Measurements from ENCODE around the gene DOCK10. TPM values are rescaled to one million over a fixed set of nuclear protein-coding genes. Genes with fewer than 3 reads are reported as not detected.

Gene DOCK10
- total RNA-seq, 4 donors from 2014 or later: 16.7 to 37.2 (median 20.8) TPM

GRCh38 chr2:224836263-224836662, 206.0 kb downstream of the DOCK10 start:
- no peaks in the 10 kb centered on the region for H3K4me1 ChIP-seq
- no peak overlapping the region for H3K4me3 ChIP-seq
- H3K9me3 ChIP-seq: no peaks in the 10 kb centered on the region
- no peaks in the 10 kb centered on the region for H3K27me3 ChIP-seq
- no peak overlapping the region for H3K27ac ChIP-seq
- H3K36me3 ChIP-seq: peaks cover 0 to 45% (median 4%) of the 10 kb centered on the region in 3 donors
- no peak for DNase-seq (ENCODE audit: low spot score in 2 of 2)
- no peak for TF ChIP-seq EP300 (IDR thresholded peaks at IDR 0.05)
- TF ChIP-seq POLR2A (IDR thresholded peaks at IDR 0.05): no peak
- no peak for TF ChIP-seq CTCF (IDR thresholded peaks at IDR 0.05)

- DNase-seq (ENCODE audit: low spot score in 2 of 2): no peak
- peaks cover 0 to 45% (median 4%) of the 10 kb centered on the region in 3 donors for H3K36me3 ChIP-seq
- TF ChIP-seq EP300 (IDR thresholded peaks at IDR 0.05) (no peak), CTCF (IDR thresholded peaks at IDR 0.05) (no peak), POLR2A (IDR thresholded peaks at IDR 0.05) (no peak)
- H3K9me3 ChIP-seq: no peaks in the 10 kb centered on the region
- H3K4me1 ChIP-seq: no peaks in the 10 kb centered on the region
- no peak overlapping the region for H3K27ac ChIP-seq
- 80 to 94% methylated on average over 6 of the region's 6 CpGs for WGBS, 2 donors
- no peak overlapping the region for H3K4me3 ChIP-seq
- no peaks in the 10 kb centered on the region for H3K27me3 ChIP-seq
Observed at GRCh38 chr2:224835405-224835804, 206.9 kb downstream of the DOCK10 start.

- Histone ChIP-seq H3K27ac (no peak overlapping the region), H3K27me3 (no peaks in the 10 kb centered on the region), H3K9me3 (no peaks in the 10 kb centered on the region), H3K36me3 (peaks cover 0 to 48% (median 0%) of the 10 kb centered on the region in 3 donors), H3K4me1 (no peaks in the 10 kb centered on the region), H3K4me3 (no peak overlapping the region)
- WGBS, 2 donors: 94 to 97% methylated on average over 2 of the region's 2 CpGs
- DNase-seq (ENCODE audit: low spot score in 2 of 2): no peak
- TF ChIP-seq POLR2A (IDR thresholded peaks at IDR 0.05) (no peak), CTCF (IDR thresholded peaks at IDR 0.05) (no peak), EP300 (IDR thresholded peaks at IDR 0.05) (no peak)
Observed at GRCh38 chr2:224833986-224834385, 208.3 kb downstream of the DOCK10 start.

GRCh38 chr2:224832207-224832606, 210.1 kb downstream of the DOCK10 start:
- H3K36me3 ChIP-seq: peaks cover 0 to 66% (median 0%) of the 10 kb centered on the region in 3 donors

GRCh38 chr2:224831530-224831929, 210.7 kb downstream of the DOCK10 start:
- Histone ChIP-seq H3K9me3 (no peaks in the 10 kb centered on the region), H3K4me1 (no peaks in the 10 kb centered on the region), H3K36me3 (peaks cover 0 to 67% (median 0%) of the 10 kb centered on the region in 3 donors), H3K4me3 (no peak overlapping the region), H3K27ac (no peak overlapping the region), H3K27me3 (no peaks in the 10 kb centered on the region)
- WGBS, 2 donors: 70 to 100% methylated on average over 2 of the region's 2 CpGs
- DNase-seq (ENCODE audit: low spot score in 2 of 2): no peak
- no peak for TF ChIP-seq POLR2A (IDR thresholded peaks at IDR 0.05)
- no peak for TF ChIP-seq EP300 (IDR thresholded peaks at IDR 0.05)
- TF ChIP-seq CTCF (IDR thresholded peaks at IDR 0.05): no peak

More at GRCh38 chr2:224832207-224832606, 210.1 kb downstream of the DOCK10 start:
- 82 to 84% methylated on average over 3 of the region's 3 CpGs for WGBS, 2 donors
- H3K4me1 ChIP-seq: no peaks in the 10 kb centered on the region
- no peak for DNase-seq (ENCODE audit: low spot score in 2 of 2)
- H3K27me3 ChIP-seq: no peaks in the 10 kb centered on the region
- H3K4me3 ChIP-seq: no peak overlapping the region
- H3K27ac ChIP-seq: no peak overlapping the region
- TF ChIP-seq POLR2A (IDR thresholded peaks at IDR 0.05): no peak
- no peak for TF ChIP-seq CTCF (IDR thresholded peaks at IDR 0.05)
- TF ChIP-seq EP300 (IDR thresholded peaks at IDR 0.05): no peak
- no peaks in the 10 kb centered on the region for H3K9me3 ChIP-seq
